ENCODE measurements around the gene SMAD3.
A peak's percentile ranks its signal among the peaks of the same experiment; 100 is the strongest.

Gene SMAD3

GRCh38 chr15:67105991-67106763, 40.8 kb downstream of the SMAD3 start:
- H3K4me1 ChIP-seq (ENCODE audit: control extremely low read depth in 1 of 4, control insufficient read depth in 4 of 4, insufficient read depth in 4 of 4, low read length in 3 of 4) = peaks cover 41 to 99% (median 93%) of the 10 kb centered on the region in 4 experiments
- WGBS (ENCODE audit: insufficient coverage) = 71% methylated on average over 8 of the region's 8 CpGs
- no peaks in the 10 kb centered on the region for H3K36me3 ChIP-seq (ENCODE audit: control insufficient read depth in 4 of 4, insufficient read depth in 4 of 4, low read length in 3 of 4)
- POLR2A ChIA-PET = interaction anchor here (1.0 kb wide), 3 partner anchors 13 to 20 kb away, joined by 3 to 4 read pairs (median 3); no protein-coding TSS in a partner anchor
- DNase-seq = no peak
- no peak overlapping the region for H3K4me3 ChIP-seq (ENCODE audit: control insufficient read depth in 1 of 7, extremely low read depth in 1 of 7, insufficient read depth in 4 of 7, low read depth in 2 of 7, low read length in 6 of 7)
- H3K27me3 ChIP-seq (replicated peaks in 2 of 5; ENCODE audit: control insufficient read depth in 4 of 5, insufficient read depth in 5 of 5, low read length in 4 of 5) = no peaks in the 10 kb centered on the region
- peaks cover 0 to under 1% (median 0%) of the 10 kb centered on the region in 5 experiments for H3K9me3 ChIP-seq (ENCODE audit: control extremely low read depth in 1 of 5, control insufficient read depth in 4 of 5, insufficient read depth in 2 of 5, low read depth in 1 of 5, low read length in 4 of 5)
- CTCF ChIA-PET = interaction anchor here (1.2 to 6.1 kb wide), 4 partner anchors 10 to 24 kb away, joined by 3 to 37 read pairs (median 8); no protein-coding TSS in a partner anchor
- H3K27ac ChIP-seq (ENCODE audit: insufficient read depth in 1 of 2, low read depth in 1 of 2, low read length in 2 of 2, poor library complexity in 1 of 2, severe bottlenecking in 2 of 2) = no peak overlapping the region

DNA sequence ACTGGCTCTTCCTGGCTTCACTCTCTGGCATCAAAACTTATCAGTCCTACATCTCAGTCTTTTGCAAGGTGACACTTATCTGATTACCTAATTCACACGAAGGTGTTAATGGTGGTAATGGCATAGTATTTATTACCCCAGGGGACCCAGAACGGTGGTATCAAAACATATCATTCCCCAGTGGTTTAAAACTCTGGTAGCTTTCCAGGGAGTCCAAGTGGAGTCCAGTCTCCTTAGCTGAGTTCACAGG, 41.3 kb downstream of the SMAD3 start:
- WGBS (ENCODE audit: insufficient coverage) = 0% methylated on average over 1 of the region's 2 CpGs
- Histone ChIP-seq H3K36me3 (ENCODE audit: control insufficient read depth in 4 of 4, insufficient read depth in 4 of 4, low read length in 3 of 4) (no peaks in the 10 kb centered on the region), H3K27me3 (replicated peaks in 2 of 5; ENCODE audit: control insufficient read depth in 4 of 5, insufficient read depth in 5 of 5, low read length in 4 of 5) (no peaks in the 10 kb centered on the region), H3K4me1 (ENCODE audit: control extremely low read depth in 1 of 4, control insufficient read depth in 4 of 4, insufficient read depth in 4 of 4, low read length in 3 of 4) (peaks cover 36 to 94% (median 88%) of the 10 kb centered on the region in 4 experiments), H3K27ac (ENCODE audit: insufficient read depth in 1 of 2, low read depth in 1 of 2, low read length in 2 of 2, poor library complexity in 1 of 2, severe bottlenecking in 2 of 2) (no peak overlapping the region), H3K4me3 (ENCODE audit: control insufficient read depth in 1 of 7, extremely low read depth in 1 of 7, insufficient read depth in 4 of 7, low read depth in 2 of 7, low read length in 6 of 7) (peak overlapping the region in 1 of 7 experiments; percentile 25), H3K9me3 (ENCODE audit: control extremely low read depth in 1 of 5, control insufficient read depth in 4 of 5, insufficient read depth in 2 of 5, low read depth in 1 of 5, low read length in 4 of 5) (peaks cover 0 to 2% (median 0%) of the 10 kb centered on the region in 5 experiments)
- no peak for DNase-seq
- ChIA-PET CTCF (interaction anchor here (1.2 to 1.8 kb wide), 3 partner anchors 10 to 12 kb away, joined by 3 to 11 read pairs (median 6); no protein-coding TSS in a partner anchor), POLR2A (interaction anchor here (1.0 kb wide), 3 partner anchors 13 to 19 kb away, joined by 3 to 4 read pairs (median 3); no protein-coding TSS in a partner anchor)

- Histone ChIP-seq H3K9me3 (ENCODE audit: control extremely low read depth in 1 of 5, control insufficient read depth in 4 of 5, insufficient read depth in 2 of 5, low read depth in 1 of 5, low read length in 4 of 5) (peaks cover 0 to 2% (median 0%) of the 10 kb centered on the region in 5 experiments), H3K27me3 (replicated peaks in 2 of 5; ENCODE audit: control insufficient read depth in 4 of 5, insufficient read depth in 5 of 5, low read length in 4 of 5) (no peaks in the 10 kb centered on the region), H3K4me1 (ENCODE audit: control extremely low read depth in 1 of 4, control insufficient read depth in 4 of 4, insufficient read depth in 4 of 4, low read length in 3 of 4) (peaks cover 31 to 89% (median 83%) of the 10 kb centered on the region in 4 experiments), H3K4me3 (ENCODE audit: control insufficient read depth in 1 of 7, extremely low read depth in 1 of 7, insufficient read depth in 4 of 7, low read depth in 2 of 7, low read length in 6 of 7) (peak overlapping the region in 1 of 7 experiments; percentile 25), H3K27ac (ENCODE audit: insufficient read depth in 1 of 2, low read depth in 1 of 2, low read length in 2 of 2, poor library complexity in 1 of 2, severe bottlenecking in 2 of 2) (no peak overlapping the region), H3K36me3 (ENCODE audit: control insufficient read depth in 4 of 4, insufficient read depth in 4 of 4, low read length in 3 of 4) (no peaks in the 10 kb centered on the region)
- CTCF ChIA-PET = interaction anchor here (1.2 to 1.8 kb wide), 3 partner anchors 9 to 12 kb away, joined by 3 to 11 read pairs (median 6); no protein-coding TSS in a partner anchor
- POLR2A ChIA-PET = interaction anchor here (1.0 kb wide), 2 partner anchors 14 to 18 kb away, joined by 3 to 4 read pairs; no protein-coding TSS in a partner anchor
- 74% methylated on average over 10 of the region's 12 CpGs for WGBS (ENCODE audit: insufficient coverage)
- DNase-seq = peak in 2 of 3 donors; percentile 72 to 76
Observed at GRCh38 chr15:67107014-67107812, 41.8 kb downstream of the SMAD3 start.

DNA sequence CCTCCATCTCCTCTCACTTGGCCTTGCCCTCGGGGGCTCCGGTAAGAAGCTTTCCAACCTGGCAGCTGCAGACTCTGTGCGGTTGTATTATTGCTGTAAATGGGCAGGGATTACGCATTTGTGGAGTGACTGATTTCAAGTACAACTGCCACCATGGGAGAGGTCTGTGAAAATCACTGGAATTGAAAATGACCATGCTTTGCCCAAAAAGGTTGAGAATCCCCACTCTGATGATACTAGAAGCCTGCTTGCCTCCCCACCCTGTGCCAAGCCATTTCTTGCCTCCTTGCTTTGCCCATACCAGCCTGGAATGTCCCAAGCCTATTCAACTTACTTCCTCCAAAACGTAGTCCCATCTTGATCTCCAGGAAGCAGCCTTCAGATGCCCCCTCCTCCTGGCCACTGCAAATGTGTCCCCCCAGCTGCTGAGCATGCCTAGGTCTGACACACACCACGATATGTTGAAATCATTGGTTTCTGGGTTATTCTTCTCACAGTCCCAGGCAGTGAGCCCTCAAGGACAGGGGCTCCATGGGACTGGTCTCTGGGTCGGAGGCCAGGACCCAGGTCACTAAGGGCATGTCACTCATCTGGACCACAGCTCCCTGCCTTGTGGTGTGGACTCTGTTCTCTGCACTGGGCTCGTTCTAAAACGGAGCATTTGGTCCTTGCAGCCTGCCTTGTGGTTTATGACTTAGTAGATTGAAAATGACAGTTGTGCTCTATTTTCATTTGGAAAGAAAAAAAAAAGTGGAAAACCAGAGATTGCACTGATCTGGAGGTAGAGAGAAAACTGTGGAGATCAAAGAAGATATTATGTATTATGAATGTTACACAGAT, 42.9 kb downstream of the SMAD3 start:
- DNase-seq = peak in 2 of 3 donors; percentile 85 to 86
- CTCF ChIA-PET = interaction anchor here (1.4 to 1.7 kb wide), 2 partner anchors 11 to 13 kb away, joined by 3 to 6 read pairs; no protein-coding TSS in a partner anchor
- Histone ChIP-seq H3K9me3 (ENCODE audit: control extremely low read depth in 1 of 5, control insufficient read depth in 4 of 5, insufficient read depth in 2 of 5, low read depth in 1 of 5, low read length in 4 of 5) (peaks cover 0 to 2% (median 0%) of the 10 kb centered on the region in 5 experiments), H3K4me1 (ENCODE audit: control extremely low read depth in 1 of 4, control insufficient read depth in 4 of 4, insufficient read depth in 4 of 4, low read length in 3 of 4) (peaks cover 25 to 79% (median 72%) of the 10 kb centered on the region in 4 experiments), H3K4me3 (ENCODE audit: control insufficient read depth in 1 of 7, extremely low read depth in 1 of 7, insufficient read depth in 4 of 7, low read depth in 2 of 7, low read length in 6 of 7) (peak overlapping the region in 1 of 7 experiments; percentile 32), H3K27ac (ENCODE audit: insufficient read depth in 1 of 2, low read depth in 1 of 2, low read length in 2 of 2, poor library complexity in 1 of 2, severe bottlenecking in 2 of 2) (no peak overlapping the region), H3K36me3 (ENCODE audit: control insufficient read depth in 4 of 4, insufficient read depth in 4 of 4, low read length in 3 of 4) (no peaks in the 10 kb centered on the region), H3K27me3 (replicated peaks in 2 of 5; ENCODE audit: control insufficient read depth in 4 of 5, insufficient read depth in 5 of 5, low read length in 4 of 5) (no peaks in the 10 kb centered on the region)
- WGBS (ENCODE audit: insufficient coverage) = 43% methylated on average over 9 of the region's 9 CpGs
- POLR2A ChIA-PET = interaction anchor here (2.4 kb wide), 1 partner anchor 12 kb away, joined by 8 read pairs; no protein-coding TSS in a partner anchor

- Histone ChIP-seq H3K4me3 (ENCODE audit: control insufficient read depth in 1 of 7, extremely low read depth in 1 of 7, insufficient read depth in 4 of 7, low read depth in 2 of 7, low read length in 6 of 7) (peak overlapping the region in 3 of 7 experiments; percentile 2 to 37 (median 25)), H3K36me3 (ENCODE audit: control insufficient read depth in 4 of 4, insufficient read depth in 4 of 4, low read length in 3 of 4) (peaks cover 0 to 3% (median 0%) of the 10 kb centered on the region in 4 experiments), H3K27ac (ENCODE audit: insufficient read depth in 1 of 2, low read depth in 1 of 2, low read length in 2 of 2, poor library complexity in 1 of 2, severe bottlenecking in 2 of 2) (no peak overlapping the region), H3K4me1 (ENCODE audit: control extremely low read depth in 1 of 4, control insufficient read depth in 4 of 4, insufficient read depth in 4 of 4, low read length in 3 of 4) (peaks cover 21 to 76% (median 65%) of the 10 kb centered on the region in 4 experiments), H3K9me3 (ENCODE audit: control extremely low read depth in 1 of 5, control insufficient read depth in 4 of 5, insufficient read depth in 2 of 5, low read depth in 1 of 5, low read length in 4 of 5) (peaks cover 0 to 2% (median 0%) of the 10 kb centered on the region in 5 experiments), H3K27me3 (replicated peaks in 2 of 5; ENCODE audit: control insufficient read depth in 4 of 5, insufficient read depth in 5 of 5, low read length in 4 of 5) (no peaks in the 10 kb centered on the region)
- DNase-seq = peak; percentile 68 to 88 (median 85)
- POLR2A ChIA-PET = interaction anchor here (0.6 to 2.4 kb wide), 3 partner anchors 11 to 142 kb away, joined by 3 to 8 read pairs (median 3); no protein-coding TSS in a partner anchor
- 23% methylated on average over 16 of the region's 18 CpGs for WGBS (ENCODE audit: insufficient coverage)
- CTCF ChIA-PET = interaction anchor here (0.8 to 1.6 kb wide), 3 partner anchors 8 to 15 kb away, joined by 3 to 5 read pairs (median 3); no protein-coding TSS in a partner anchor
Observed at GRCh38 chr15:67109141-67110034, 44.0 kb downstream of the SMAD3 start.
